Neural cell (in vitro differentiated cells): Measurements from ENCODE around the gene P2RY1. TPM values are rescaled to one million over a fixed set of nuclear protein-coding genes. Genes with fewer than 3 reads are reported as not detected.

Source experiments
- H2AFZ ChIP-seq: fragments of 200-600, 300-800 bp; sonication (generic), shearing (Covaris generic); 2 replicates; pipeline ENCODE4 v1.6.0; 2014; ENCODE audit warnings: low read depth, mild to moderate bottlenecking, antibody characterized with exemption, low read length, moderate library complexity
- H3F3A ChIP-seq: fragments of 200-600 bp; shearing (Covaris generic); 2 replicates; pipeline ENCODE4 v1.6.1; 2016; ENCODE audit warnings: mild to moderate bottlenecking, moderate library complexity, mixed read lengths, antibody characterized with exemption, low read length; ENCODE audit not compliant: insufficient read depth, poor library complexity, severe bottlenecking
- H3K27ac ChIP-seq: fragments of 200-600, 300-800 bp; sonication (generic), shearing (Covaris generic); 2 replicates; pipeline ENCODE4 v1.5.1; 2014; ENCODE audit warnings: mild to moderate bottlenecking, low read length, moderate library complexity
- H3K27me3 ChIP-seq: fragments of 300-800, 200-600 bp; sonication (generic), shearing (Covaris generic); 2 replicates; pipeline ENCODE4 v1.6.0; 2014; ENCODE audit warnings: mild to moderate bottlenecking, low read depth, low read length, moderate library complexity; ENCODE audit not compliant: insufficient read depth
- H3K36me3 ChIP-seq: fragments of 300-800, 200-600 bp; sonication (generic), shearing (Covaris generic); 2 replicates; pipeline ENCODE4 v1.5.1; 2014; ENCODE audit warnings: mild to moderate bottlenecking, antibody characterized with exemption, low read length, moderate library complexity; ENCODE audit not compliant: insufficient read depth
- H3K4me2 ChIP-seq: fragments of 300-800, 200-600 bp; sonication (generic), shearing (Covaris generic); 2 replicates; pipeline ENCODE4 v1.6.0; 2014; ENCODE audit warnings: mild to moderate bottlenecking, low read length
- H3K4me3 ChIP-seq: fragments of 300-800, 200-600 bp; sonication (generic), shearing (Covaris generic); 2 replicates; pipeline ENCODE4 v1.5.1; 2014; ENCODE audit warnings: mild to moderate bottlenecking, low read length, moderate library complexity
- H3K79me2 ChIP-seq: fragments of 200-600 bp; shearing (Covaris generic); replicated peaks from 2 replicates; pipeline ENCODE4 v1.6.0; 2014; ENCODE audit warnings: mild to moderate bottlenecking, low read length, moderate library complexity; ENCODE audit not compliant: insufficient read depth
- H3K9ac ChIP-seq: fragments of 300-800, 200-600 bp; sonication (generic), shearing (Covaris generic); 2 replicates; pipeline ENCODE4 v1.6.1; 2016; ENCODE audit warnings: mild to moderate bottlenecking, low read length, mixed read lengths
- H3K9me2 ChIP-seq: fragments of 200-600 bp; shearing (Covaris generic); 2 replicates; pipeline ENCODE4 v1.6.1; 2016; ENCODE audit warnings: mild to moderate bottlenecking, low read length, mixed read lengths; ENCODE audit not compliant: insufficient read depth
- H3K9me3 ChIP-seq: fragments of 200-600, 300-800 bp; sonication (generic), shearing (Covaris generic); 2 replicates; pipeline ENCODE4 v1.6.1; 2016; ENCODE audit warnings: mild to moderate bottlenecking, mixed run types, low read length, moderate library complexity, mixed read lengths
- H4K20me1 ChIP-seq: fragments of 200-600 bp; shearing (Covaris generic); 2 replicates; pipeline ENCODE4 v1.6.1; 2016; ENCODE audit warnings: mild to moderate bottlenecking, mixed run types; ENCODE audit not compliant: insufficient read depth
- EP300 ChIP-seq: fragments of 450-650 bp; conservative IDR thresholded peaks from 2 replicates; pipeline ENCODE4 v1.6.1; 2014; ENCODE audit warnings: antibody characterized with exemption, mild to moderate bottlenecking, moderate library complexity; ENCODE audit not compliant: poor library complexity, severe bottlenecking
- EZH2 ChIP-seq: fragments of 200-600, 300-800 bp; shearing (Covaris generic), sonication (generic); IDR thresholded peaks from 2 replicates; pipeline ENCODE4 v1.6.1; 2014; ENCODE audit warnings: antibody characterized with exemption, low read length, borderline replicate concordance, mild to moderate bottlenecking; ENCODE audit not compliant: insufficient read depth, poor library complexity, severe bottlenecking
- MXI1 ChIP-seq: fragments of 450-650 bp; conservative IDR thresholded peaks from 2 replicates; pipeline ENCODE4 v1.6.1; 2014; ENCODE audit warnings: antibody characterized with exemption, mild to moderate bottlenecking; ENCODE audit not compliant: poor library complexity, severe bottlenecking
- POLR2AphosphoS5 ChIP-seq: IDR thresholded peaks from 2 replicates; pipeline ENCODE4 v1.6.1; 2012
- RAD21 ChIP-seq: fragments of 450-650 bp; conservative IDR thresholded peaks from 2 replicates; pipeline ENCODE4 v1.6.1; 2014; ENCODE audit warnings: antibody characterized with exemption, mild to moderate bottlenecking, moderate library complexity
- SMC3 ChIP-seq: fragments of 450-650 bp; conservative IDR thresholded peaks from 2 replicates; pipeline ENCODE4 v1.6.1; 2014; ENCODE audit warnings: antibody characterized with exemption, mild to moderate bottlenecking, moderate library complexity; ENCODE audit not compliant: poor library complexity
- TAF1 ChIP-seq: IDR thresholded peaks from 2 replicates; pipeline ENCODE4 v1.6.1; 2012; ENCODE audit warnings: low read depth
- polyA plus RNA-seq: library from polyadenylated mRNA; depleted of rRNA; stranded (reverse); fragments of >200 nt; gene quantifications from 2 replicates; pipeline ENCODE4 v1.2.3, GENCODE V29; 2014
- small RNA-seq, 3 experiments: library from RNA; depleted of rRNA; stranded (forward); fragments of <200 nt; gene quantifications; one replicate each; pipeline ENCODE3, GENCODE V24; 2012
- TF ChIP-seq, protein P1 (sequence below): fragments of 450-650 bp; IDR thresholded peaks from 2 replicates; pipeline ENCODE4 v1.5.1; 2014; ENCODE audit warnings: antibody characterized with exemption, mild to moderate bottlenecking, moderate library complexity; ENCODE audit not compliant: poor library complexity, severe bottlenecking
- TF ChIP-seq, protein P2 (sequence below): IDR thresholded peaks from 2 replicates; pipeline ENCODE4 v1.6.1; 2012; ENCODE audit warnings: borderline replicate concordance

P2RY1 gene
- polyA plus RNA-seq, 1 donor from 2014 or later = 3.0 TPM

DNA sequence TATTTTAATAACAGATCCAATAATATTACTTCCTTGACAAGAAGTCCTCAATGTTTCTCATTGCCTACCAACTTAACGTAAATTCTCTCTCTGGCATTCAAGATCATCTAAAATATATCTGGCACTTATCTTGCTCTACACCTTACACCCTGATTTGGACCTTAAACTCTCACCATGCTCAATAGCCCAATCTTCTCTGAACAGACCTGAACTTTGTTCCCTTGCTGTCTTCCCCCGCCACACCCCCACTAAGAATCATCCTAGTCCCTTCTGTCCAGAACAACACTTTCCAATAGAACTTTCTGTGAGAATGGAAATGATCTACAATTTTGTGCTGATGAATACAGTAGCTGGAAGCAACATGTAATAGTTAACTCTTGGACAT is 44.9 kb downstream of the P2RY1 start:
- Histone ChIP-seq H3K36me3 (no peaks in the 10 kb centered on the region), H3K79me2 (no peaks in the 10 kb centered on the region), H3K9me3 (no peaks in the 10 kb centered on the region), H2AFZ (no peak overlapping the region), H3K9ac (no peak overlapping the region), H3K4me2 (no peak overlapping the region), H3K27ac (no peak overlapping the region), H4K20me1 (no peaks in the 10 kb centered on the region), H3F3A (no peaks in the 10 kb centered on the region), H3K4me3 (no peak overlapping the region), H3K27me3 (no peaks in the 10 kb centered on the region), H3K9me2 (no peaks in the 10 kb centered on the region)
- no peak for TF ChIP-seq MXI1
- no peak for TF ChIP-seq EZH2

DNA sequence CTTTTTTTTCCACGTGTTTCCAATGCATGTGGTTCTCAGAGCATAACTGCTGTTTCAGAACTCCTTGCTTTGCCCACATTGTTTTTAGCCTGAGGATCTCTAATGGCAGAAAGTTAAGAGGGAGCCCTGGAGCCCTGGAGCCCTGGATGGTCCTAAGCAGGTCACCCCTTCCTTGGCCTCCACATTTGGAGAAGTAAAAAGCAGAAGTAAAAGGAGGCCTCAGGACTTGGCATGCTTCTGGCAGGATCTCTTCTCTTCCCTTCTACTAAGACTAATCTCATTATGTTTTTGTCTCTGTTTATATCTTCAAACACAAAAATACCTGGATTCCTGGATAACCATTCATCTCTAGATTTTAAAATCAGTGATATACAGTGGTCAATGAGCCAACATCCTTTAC is 50.1 kb downstream of the P2RY1 start:
- no peaks in the 10 kb centered on the region for H3K9me3 ChIP-seq
- TF ChIP-seq, protein P1, sequence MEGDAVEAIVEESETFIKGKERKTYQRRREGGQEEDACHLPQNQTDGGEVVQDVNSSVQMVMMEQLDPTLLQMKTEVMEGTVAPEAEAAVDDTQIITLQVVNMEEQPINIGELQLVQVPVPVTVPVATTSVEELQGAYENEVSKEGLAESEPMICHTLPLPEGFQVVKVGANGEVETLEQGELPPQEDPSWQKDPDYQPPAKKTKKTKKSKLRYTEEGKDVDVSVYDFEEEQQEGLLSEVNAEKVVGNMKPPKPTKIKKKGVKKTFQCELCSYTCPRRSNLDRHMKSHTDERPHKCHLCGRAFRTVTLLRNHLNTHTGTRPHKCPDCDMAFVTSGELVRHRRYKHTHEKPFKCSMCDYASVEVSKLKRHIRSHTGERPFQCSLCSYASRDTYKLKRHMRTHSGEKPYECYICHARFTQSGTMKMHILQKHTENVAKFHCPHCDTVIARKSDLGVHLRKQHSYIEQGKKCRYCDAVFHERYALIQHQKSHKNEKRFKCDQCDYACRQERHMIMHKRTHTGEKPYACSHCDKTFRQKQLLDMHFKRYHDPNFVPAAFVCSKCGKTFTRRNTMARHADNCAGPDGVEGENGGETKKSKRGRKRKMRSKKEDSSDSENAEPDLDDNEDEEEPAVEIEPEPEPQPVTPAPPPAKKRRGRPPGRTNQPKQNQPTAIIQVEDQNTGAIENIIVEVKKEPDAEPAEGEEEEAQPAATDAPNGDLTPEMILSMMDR = no peak
- no peak for TF ChIP-seq RAD21
- TF ChIP-seq EP300 = no peak
- TF ChIP-seq, protein P2, sequence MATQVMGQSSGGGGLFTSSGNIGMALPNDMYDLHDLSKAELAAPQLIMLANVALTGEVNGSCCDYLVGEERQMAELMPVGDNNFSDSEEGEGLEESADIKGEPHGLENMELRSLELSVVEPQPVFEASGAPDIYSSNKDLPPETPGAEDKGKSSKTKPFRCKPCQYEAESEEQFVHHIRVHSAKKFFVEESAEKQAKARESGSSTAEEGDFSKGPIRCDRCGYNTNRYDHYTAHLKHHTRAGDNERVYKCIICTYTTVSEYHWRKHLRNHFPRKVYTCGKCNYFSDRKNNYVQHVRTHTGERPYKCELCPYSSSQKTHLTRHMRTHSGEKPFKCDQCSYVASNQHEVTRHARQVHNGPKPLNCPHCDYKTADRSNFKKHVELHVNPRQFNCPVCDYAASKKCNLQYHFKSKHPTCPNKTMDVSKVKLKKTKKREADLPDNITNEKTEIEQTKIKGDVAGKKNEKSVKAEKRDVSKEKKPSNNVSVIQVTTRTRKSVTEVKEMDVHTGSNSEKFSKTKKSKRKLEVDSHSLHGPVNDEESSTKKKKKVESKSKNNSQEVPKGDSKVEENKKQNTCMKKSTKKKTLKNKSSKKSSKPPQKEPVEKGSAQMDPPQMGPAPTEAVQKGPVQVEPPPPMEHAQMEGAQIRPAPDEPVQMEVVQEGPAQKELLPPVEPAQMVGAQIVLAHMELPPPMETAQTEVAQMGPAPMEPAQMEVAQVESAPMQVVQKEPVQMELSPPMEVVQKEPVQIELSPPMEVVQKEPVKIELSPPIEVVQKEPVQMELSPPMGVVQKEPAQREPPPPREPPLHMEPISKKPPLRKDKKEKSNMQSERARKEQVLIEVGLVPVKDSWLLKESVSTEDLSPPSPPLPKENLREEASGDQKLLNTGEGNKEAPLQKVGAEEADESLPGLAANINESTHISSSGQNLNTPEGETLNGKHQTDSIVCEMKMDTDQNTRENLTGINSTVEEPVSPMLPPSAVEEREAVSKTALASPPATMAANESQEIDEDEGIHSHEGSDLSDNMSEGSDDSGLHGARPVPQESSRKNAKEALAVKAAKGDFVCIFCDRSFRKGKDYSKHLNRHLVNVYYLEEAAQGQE = no peak
- TF ChIP-seq POLR2AphosphoS5 = no peak
- TF ChIP-seq TAF1 = no peak
- TF ChIP-seq MXI1 = no peak
- no peak for TF ChIP-seq SMC3
- TF ChIP-seq EZH2 = no peak
- no peaks in the 10 kb centered on the region for H3K27me3 ChIP-seq
- H3K79me2 ChIP-seq = no peaks in the 10 kb centered on the region
- no peak overlapping the region for H3K27ac ChIP-seq
- H2AFZ ChIP-seq = no peak overlapping the region
- no peaks in the 10 kb centered on the region for H3K9me2 ChIP-seq
- H3K36me3 ChIP-seq = no peaks in the 10 kb centered on the region
- H4K20me1 ChIP-seq = no peaks in the 10 kb centered on the region
- H3K4me3 ChIP-seq = no peak overlapping the region
- H3K9ac ChIP-seq = no peak overlapping the region
- no peak overlapping the region for H3K4me2 ChIP-seq
- no peaks in the 10 kb centered on the region for H3F3A ChIP-seq

Small RNA genes within 50 kb of the gene (small RNA-seq; reads per million reads assigned to genes)
- 0 reads per million in 3 experiments for gene ATP5MGP5
